K562 treated with DMSO at 1 percent for 24 hours (cell line): ENCODE measurements around the gene CCDC110. TPM values are rescaled to one million over a fixed set of nuclear protein-coding genes. Genes with fewer than 3 reads are reported as not detected.

Experiments
- total RNA-seq: library from RNA; unstranded; fragments of 300-600 nt; gene quantifications from 2 replicates; pipeline ENCODE4 v1.2.3, GENCODE V29; 2022; ENCODE audit warnings: low read depth; ENCODE audit not compliant: insufficient read depth

CCDC110 gene
- not detected in 2 replicates for total RNA-seq

GRCh38 chr4:185471235-185472102 lies at the start of gene CCDC110:
Gene CCDC110 (minus strand): TSS chr4:185471733. CDS start chr4:185471683, 50 bp downstream.

GRCh38 chr4:185425647-185426352 lies 45.7 kb downstream of the CCDC110 start, which contains the start of gene UFSP2:
Gene UFSP2 (minus strand): TSS chr4:185425964. CDS start chr4:185425868, 96 bp downstream.

GRCh38 chr4:185396724-185397385 lies 74.7 kb downstream of the CCDC110 start, which contains the start of gene ANKRD37:
Gene ANKRD37 (plus strand): TSS chr4:185396841. CDS start chr4:185396924, 83 bp downstream.

GRCh38 chr4:185395238-185395955 lies 76.1 kb downstream of the CCDC110 start, which contains the start of gene LRP2BP:
Gene LRP2BP (minus strand): TSS chr4:185395924. CDS start chr4:185378186, 17,738 bp downstream.

Other genes with a start within 250 kb of the CCDC110 start
- gene LRP2BP, start 75.8 kb downstream of the CCDC110 start, total RNA-seq, result 0.23 TPM in 1 of 2 replicates, not detected in the other
- 10.5 TPM in 2 replicates for gene ANKRD37, start 74.9 kb downstream of the CCDC110 start, total RNA-seq
- gene UFSP2, start 45.8 kb downstream of the CCDC110 start, total RNA-seq, result 6.9 and 10.2 TPM in 2 replicates
- not detected in 2 replicates for gene PDLIM3, start 63.8 kb upstream of the CCDC110 start, total RNA-seq